GM23248 (cell line): Measurements from ENCODE around the gene APOBEC3H.
"Not testable (repeated sequence)": the region's sequence is repeated elsewhere in the genome, so short reads cannot be mapped to it uniquely, and the experiment has no call there.

Experiments used
- EZH2 ChIP-seq: fragments of 200-600 bp; sonication (generic); IDR thresholded peaks from 2 replicates; pipeline ENCODE4 v1.6.1; 2018; ENCODE audit warnings: antibody characterized with exemption, mild to moderate bottlenecking; ENCODE audit not compliant: insufficient read depth, poor library complexity, severe bottlenecking
- EZH2phosphoT487 ChIP-seq: fragments of 200-600 bp; sonication (generic); IDR thresholded peaks from 2 replicates; pipeline ENCODE4 v1.6.1; 2018; ENCODE audit warnings: antibody characterized with exemption, moderate library complexity, mild to moderate bottlenecking, low read depth; ENCODE audit not compliant: insufficient read depth

DNA sequence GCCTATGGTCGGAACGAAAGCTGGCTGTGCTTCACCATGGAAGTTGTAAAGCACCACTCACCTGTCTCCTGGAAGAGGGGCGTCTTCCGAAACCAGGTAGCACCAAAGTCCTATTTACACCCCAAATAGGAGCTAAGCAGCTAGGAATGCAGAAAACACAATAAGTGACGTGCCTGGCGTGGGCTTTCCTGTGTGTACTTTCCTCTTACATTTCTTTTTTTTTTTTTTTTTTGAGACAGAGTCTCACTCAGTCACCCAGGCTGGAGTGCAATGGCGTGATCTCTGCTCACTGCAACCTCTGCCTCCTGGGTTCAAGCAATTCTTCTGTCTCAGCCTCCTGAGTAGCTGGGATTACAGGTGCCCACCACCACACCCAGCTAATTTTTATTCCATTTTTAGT, 47.6 kb upstream of the APOBEC3H start:
- not testable (repeated sequence) for TF ChIP-seq EZH2phosphoT487, EZH2
